Stimulated activated CD8-positive, alpha-beta memory T cell treated with anti-CD3 and anti-CD28 coated beads, Interleukin-7, amount 100 ng/mL, for 4 hours (primary cell): Measurements from ENCODE around the gene PKIB.

Source experiments
- DNase-seq, 2 donors: peaks; one replicate each; pipeline ENCODE4 v3.0.0-alpha.2; 2020; ENCODE audit warnings: low read depth in 2 of 2

PKIB gene

DNA sequence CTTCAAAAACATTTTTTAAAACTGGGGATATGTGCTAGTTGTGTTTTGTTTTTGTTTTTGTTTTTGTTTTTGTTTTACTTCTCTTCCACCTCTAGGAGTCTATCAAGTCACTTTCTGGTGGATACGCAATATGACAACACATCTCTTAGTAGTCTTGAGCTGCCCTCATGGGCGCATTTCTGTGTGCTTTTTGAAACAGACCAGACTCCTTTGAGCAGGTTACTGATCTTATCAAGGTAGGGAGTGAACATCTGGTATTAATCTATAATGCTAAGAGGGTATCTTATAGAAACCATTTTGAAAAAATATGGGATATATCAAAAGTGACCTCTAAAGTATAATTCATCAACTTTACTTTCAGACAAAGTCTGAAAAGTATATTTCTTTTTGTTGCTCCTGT, 56.2 kb downstream of the PKIB start:
- no peak for DNase-seq

- DNase-seq = no peak
Measured at GRCh38 chr6:122669418-122669817, 59.2 kb downstream of the PKIB start.

DNA sequence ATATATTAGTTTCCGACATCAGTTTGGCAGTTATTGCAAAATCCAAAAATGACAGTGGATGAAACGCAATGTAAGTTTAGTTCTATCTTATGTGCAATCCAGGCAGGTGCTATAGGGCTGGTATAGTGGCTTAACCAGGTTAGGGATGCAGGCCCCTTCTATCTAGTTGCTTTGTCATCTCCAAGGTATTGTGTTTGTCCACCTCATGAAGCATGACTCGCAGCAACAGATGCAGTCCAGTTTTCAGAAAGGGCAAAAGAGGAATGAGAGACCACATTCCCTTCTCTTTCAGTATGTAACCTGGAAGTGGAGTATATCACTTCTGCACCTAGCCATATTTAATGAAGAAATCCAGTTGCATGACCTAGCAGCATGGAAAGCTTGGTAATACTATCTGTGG, 59.7 kb downstream of the PKIB start:
- DNase-seq = no peak

- DNase-seq = no peak
Measured at GRCh38 chr6:122671251-122671650, 61.0 kb downstream of the PKIB start.

DNA sequence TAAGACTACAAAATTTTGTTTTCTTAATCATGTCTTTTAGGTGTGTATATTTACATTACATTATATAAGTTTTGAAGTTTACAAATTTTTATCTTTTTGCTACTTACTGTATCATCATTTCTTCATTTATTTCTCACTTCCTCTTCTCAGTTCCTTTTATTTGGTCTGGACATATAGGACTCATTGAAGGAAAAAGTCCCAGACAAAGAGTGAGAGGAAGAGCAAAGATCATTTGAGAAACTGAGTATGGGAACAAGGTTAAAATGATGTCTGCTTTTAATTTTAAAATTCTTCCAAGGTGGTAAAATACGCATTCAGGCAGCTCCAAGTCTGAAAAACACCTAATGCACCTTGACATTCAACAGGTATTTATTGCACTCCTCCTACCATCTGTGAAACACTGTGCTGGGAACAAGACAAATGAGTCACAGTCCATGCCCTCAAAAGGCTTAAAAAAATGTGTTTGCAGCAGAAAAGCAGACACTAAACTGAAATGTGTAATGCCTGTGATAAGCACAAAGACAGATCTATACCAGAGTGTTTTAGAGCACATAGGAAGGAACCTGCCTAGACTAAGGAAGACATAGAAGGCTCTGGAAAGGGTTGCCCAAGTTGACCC, 63.2 kb downstream of the PKIB start:
- no peak for DNase-seq

DNA sequence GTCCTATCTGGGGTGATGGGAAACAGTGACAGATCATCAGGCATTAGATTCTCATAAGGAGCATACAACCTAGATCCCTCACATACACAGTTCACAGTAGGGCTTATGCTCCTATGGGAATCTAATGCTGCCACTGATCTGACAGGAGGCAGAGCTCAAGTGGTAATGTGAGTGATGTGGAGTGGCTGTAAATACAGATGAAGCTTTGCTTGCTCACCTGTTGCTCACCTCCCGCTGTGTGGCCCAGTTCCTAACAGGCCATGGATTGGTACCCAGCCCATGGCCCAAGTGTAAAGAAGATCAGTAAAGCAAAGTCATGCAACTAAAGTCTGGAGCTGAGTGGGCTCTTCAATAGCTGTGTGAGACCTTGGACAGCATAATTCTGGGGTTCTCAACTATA, 65.9 kb downstream of the PKIB start:
- no peak for DNase-seq

DNA sequence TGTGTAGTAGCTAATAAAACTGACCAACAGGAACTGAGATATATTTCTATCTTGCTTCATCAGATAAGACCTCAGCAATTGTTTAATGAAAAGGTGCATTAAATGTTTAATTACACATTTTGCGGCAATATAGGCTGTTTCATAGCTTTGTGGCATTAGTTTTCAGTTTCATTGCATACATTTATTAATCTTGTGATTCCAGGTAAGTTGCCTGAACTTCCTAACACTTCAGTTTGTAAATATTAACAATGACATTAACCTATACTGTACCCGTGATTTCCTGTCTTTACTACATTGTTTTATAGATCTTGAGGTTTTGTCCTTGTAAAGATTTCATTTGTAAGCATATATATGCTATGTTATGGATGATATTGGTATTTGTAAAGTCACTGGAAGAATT, 66.5 kb downstream of the PKIB start:
- DNase-seq = no peak

DNA sequence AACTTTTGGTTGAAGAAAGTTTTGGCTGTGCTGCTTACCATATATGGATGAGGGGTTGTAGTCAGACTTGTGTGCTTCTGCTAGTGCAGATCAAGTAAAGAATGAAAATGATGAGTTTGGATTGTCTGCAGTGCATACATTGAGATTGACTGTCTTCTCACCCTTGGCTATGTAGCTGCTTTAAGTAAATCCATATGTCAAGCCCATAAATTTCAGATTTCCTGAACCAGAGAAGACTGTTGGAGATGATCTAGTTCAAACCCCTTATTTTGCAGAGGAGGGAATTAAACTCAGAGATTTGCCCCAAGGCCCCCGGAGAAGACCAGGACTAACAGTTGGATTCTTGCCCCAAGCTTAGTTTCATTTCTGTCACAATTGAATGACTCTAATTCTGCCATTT, 67.2 kb downstream of the PKIB start:
- no peak for DNase-seq

DNA sequence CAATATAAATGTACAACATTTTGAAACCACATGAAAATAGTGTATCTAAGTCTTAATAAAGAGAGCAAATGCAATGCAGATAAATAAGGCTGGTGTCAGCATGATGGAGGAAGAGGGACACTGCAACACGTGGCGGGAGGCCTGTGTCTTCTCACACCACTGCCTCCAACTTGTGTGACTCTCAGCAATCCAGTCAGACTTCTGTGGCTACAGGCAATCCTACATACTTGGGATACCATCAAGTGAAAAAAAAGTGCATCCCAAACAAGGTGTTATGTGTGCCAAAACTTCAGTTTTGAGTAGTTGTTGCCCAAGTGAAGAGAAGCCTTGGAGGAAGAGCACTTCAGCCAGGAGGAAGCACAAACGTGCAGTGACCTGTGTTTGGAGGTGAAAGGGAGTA, 68.6 kb downstream of the PKIB start:
- DNase-seq = no peak

DNA sequence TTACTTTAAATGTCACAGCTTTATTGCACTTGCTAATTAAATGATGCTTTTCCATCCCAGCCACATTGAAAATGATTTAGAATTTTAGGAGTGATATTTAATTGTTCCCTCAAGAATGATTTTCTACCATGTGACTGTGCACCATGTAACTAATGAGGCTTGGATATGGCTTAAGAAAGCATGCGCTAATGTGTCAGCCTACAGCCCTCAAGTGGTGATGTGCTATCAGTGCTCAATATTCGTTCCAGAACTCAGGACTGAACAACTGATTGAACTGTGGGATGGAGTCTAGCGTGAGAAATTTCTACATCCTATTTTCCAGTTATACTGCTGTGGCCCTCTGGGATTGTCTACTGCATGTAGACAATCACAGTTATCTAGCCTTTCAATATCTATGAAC, 71.5 kb downstream of the PKIB start:
- no peak for DNase-seq

DNA sequence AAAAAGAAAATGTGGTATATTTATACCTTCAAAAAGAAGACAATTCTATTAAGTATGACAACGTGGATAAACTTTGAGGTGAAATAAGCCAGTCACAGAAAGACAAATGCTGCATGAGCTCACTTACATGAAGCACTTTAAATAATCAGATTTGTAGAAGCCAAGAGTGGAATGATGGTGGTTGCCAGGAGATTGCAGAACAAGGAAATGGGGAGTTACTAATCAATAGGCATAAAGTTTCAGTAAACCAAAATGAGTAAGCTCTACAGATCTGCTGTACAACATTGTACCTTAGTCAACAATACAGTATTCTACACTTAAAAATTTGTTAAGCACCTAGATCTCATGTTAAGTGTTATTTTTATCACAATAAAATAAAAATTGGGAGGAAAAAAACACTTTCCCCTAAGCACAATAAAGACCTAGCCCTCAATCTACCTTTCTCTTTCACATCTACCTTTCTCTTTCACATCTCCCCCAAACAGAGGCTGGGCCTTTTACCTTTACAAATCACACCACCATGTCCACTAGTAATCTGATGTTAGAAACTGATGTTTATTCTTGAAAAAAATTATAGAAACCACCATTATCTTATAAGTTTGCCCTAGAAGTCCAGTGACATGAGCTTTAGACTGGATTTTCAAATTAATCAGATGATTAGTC, 73.9 kb downstream of the PKIB start:
- DNase-seq = no peak

- no peak for DNase-seq
Measured at GRCh38 chr6:122692175-122692598, 82.0 kb downstream of the PKIB start.

GRCh38 chr6:122692807-122693580, 82.8 kb downstream of the PKIB start:
- DNase-seq = no peak

DNA sequence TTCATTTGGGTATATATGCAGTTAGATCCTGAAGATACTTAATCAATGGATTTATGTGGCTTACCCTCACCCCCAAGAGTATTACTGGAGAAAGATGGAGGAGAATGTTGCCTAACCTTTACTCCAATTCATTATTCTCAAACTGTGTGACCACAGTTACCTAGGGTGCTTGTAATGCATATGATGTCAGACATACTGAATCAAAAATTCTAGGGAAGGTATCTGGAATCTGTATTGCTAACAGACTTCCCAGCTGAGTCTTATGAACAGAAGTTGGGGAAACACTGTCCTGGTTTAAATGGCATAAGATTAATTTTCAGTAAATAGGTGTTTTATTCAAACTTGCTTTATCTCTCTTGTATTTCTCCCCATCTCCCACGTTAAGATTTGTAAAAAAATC, 83.9 kb downstream of the PKIB start:
- no peak for DNase-seq

DNA sequence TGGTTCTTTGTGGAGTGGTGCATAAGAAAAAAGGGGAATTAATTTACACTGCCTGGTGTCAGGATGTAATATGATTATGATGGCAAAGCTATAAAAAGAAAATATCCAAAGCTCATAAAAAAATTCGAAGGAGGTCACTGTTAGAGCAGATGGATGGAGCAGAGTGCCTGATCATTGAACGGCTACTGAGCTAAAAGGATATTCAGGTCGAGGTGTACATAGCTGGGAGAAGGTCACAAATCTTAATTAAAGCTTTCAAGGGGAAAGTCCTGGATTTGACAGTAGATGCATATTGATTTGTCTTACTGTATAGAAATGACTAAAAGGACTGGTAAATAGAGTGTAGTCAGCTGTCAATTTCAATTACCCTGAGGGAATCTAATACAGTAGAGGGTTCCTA, 84.4 kb downstream of the PKIB start:
- no peak for DNase-seq

DNA sequence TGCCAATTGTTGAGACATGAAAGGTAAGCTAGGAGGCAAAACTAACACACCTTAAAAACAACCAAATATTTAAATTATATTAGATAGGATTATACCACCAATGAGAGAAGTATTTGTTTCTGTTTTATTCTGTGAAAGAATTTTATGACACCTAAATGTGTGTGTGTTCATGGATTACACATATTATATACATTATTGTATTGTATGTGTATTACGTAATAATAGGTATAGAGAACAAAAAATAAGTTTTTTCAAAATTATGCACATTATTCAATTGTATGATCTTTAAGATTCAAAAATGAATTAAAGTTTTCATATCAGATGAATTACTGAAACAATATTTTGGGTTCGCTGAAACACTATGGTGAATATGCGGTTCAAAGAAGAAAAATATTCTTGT, 85.0 kb downstream of the PKIB start:
- no peak for DNase-seq

DNA sequence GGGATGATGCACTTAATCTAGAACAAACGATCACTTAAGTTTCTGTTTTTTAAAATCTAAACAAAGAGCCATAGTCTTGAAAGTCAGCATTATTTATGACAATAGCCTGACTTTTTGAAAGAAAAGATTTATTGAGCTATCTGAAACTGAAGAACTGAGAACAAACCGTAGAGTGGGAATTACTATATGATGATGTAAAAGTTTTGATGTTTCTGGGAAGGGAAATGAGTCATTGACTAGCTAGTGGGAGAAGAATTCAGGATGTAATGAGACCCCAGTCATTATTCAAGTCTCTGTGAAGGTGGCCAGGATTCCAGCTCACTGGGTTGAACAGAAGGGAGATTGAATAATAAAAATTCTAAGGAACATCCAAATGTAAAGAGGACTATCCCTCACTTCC, 85.9 kb downstream of the PKIB start:
- DNase-seq = no peak

GRCh38 chr6:122696853-122697252, 86.6 kb downstream of the PKIB start:
- no peak for DNase-seq

GRCh38 chr6:122697458-122697857, 87.3 kb downstream of the PKIB start:
- no peak for DNase-seq

GRCh38 chr6:122701666-122702065, 91.5 kb downstream of the PKIB start:
- DNase-seq = no peak

GRCh38 chr6:122702841-122703240, 92.6 kb downstream of the PKIB start:
- no peak for DNase-seq

DNA sequence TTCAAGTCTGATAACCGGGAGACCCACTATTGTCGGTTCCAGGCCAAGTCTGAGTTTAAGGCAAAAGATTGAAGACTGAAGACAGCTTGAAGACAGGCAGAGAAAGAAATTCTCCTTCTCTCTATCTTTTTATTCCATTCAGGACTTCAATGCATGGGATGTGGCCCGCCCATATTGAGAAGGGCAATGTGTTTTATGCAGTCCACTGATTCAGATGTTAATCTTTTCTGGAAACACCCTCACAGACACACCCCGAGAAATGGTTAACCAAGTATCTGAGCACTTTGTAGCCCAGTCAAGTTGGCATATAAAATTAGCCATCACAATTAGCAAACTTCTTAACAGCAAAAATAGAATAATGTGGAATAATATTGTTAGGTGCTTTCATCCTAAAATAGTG, 93.9 kb downstream of the PKIB start:
- no peak for DNase-seq

DNA sequence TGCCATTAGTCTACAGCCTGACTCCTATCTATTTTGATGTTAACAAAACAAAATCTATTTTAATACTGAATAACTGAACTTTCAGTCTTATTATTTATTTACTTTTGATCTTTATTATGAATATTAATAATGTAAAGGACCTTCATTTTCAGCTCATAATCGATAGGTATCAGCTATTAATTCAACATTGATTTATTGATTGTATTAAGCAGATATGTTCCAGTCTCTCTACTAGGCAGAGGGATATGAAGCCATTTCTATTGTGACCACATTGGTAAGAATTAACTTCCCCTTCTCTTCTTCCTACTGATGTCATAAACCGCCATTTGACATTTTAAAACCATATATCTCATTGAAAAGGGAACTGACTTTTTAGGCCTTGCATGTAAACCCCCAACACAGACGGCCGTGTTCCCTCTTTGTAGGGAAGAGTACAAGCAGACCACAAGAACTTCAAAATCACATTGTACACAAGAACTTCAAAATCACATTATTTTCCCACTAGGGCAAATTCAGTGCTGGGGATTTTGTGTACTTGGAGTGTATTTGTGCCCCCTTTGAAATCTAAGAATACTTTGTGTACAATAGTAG, 99.8 kb downstream of the PKIB start:
- DNase-seq = no peak
